SK-N-SH (cell line): ENCODE measurements around the gene SLC6A17.

Source experiments
- CHD2 ChIP-seq: fragments of 150-350 bp; IDR thresholded peaks from 2 replicates; pipeline ENCODE4 v1.6.1; 2018; ENCODE audit warnings: low read length; ENCODE audit not compliant: partially characterized antibody
- CTCF ChIP-seq: fragments of 200-600 bp; sonication (generic); IDR thresholded peaks from 2 replicates; pipeline ENCODE4 v1.6.1; 2017; ENCODE audit warnings: antibody characterized with exemption, mild to moderate bottlenecking, moderate library complexity
- EP300 ChIP-seq, 2 experiments: IDR thresholded peaks; 2 replicates each; pipeline versions ENCODE4 v1.4.0 to v1.6.1; 2012; ENCODE audit warnings: borderline replicate concordance in 1 of 2, low read depth in 1 of 2, low read length in 1 of 2
- EZH2phosphoT487 ChIP-seq: fragments of 200-600 bp; sonication (generic); IDR thresholded peaks from 2 replicates; pipeline ENCODE4 v1.6.1; 2017; ENCODE audit warnings: low read depth, mixed run types, mild to moderate bottlenecking, antibody characterized with exemption, moderate library complexity, borderline replicate concordance
- FOXM1 ChIP-seq: IDR thresholded peaks from 2 replicates; pipeline ENCODE4 v1.4.0; 2012; ENCODE audit warnings: low read depth, mild to moderate bottlenecking
- MAX ChIP-seq: IDR thresholded peaks from 2 replicates; pipeline ENCODE4 v1.4.0; 2012; ENCODE audit warnings: low read depth
- NRF1 ChIP-seq: IDR thresholded peaks from 2 replicates; pipeline ENCODE4 v1.6.1; 2012; ENCODE audit warnings: low read depth, mild to moderate bottlenecking, low read length
- POLR2AphosphoS5 ChIP-seq: IDR thresholded peaks from 2 replicates; pipeline ENCODE4 v1.6.1; 2012; ENCODE audit warnings: low read depth, low read length
- SIN3A ChIP-seq: IDR thresholded peaks from 2 replicates; pipeline ENCODE4 v1.6.1; 2012; ENCODE audit warnings: low read depth, mild to moderate bottlenecking, low read length, moderate library complexity, borderline replicate concordance
- TAF1 ChIP-seq: IDR thresholded peaks from 2 replicates; pipeline ENCODE4 v1.6.1; 2012; ENCODE audit warnings: low read depth, mild to moderate bottlenecking, low read length, moderate library complexity, borderline replicate concordance
- ZBTB33 ChIP-seq: IDR thresholded peaks from 2 replicates; pipeline ENCODE4 v1.4.0; 2012; ENCODE audit warnings: low read depth, borderline replicate concordance

- TF ChIP-seq NRF1 (no peak), TAF1 (no peak), SIN3A (no peak), CTCF (no peak), POLR2AphosphoS5 (no peak), MAX (no peak), EZH2phosphoT487 (no peak), FOXM1 (no peak), EP300 (IDR thresholded peaks at IDR 0.05; ENCODE audit: borderline replicate concordance in 1 of 2, low read depth in 1 of 2, low read length in 1 of 2) (no peak), CHD2 (no peak), ZBTB33 (no peak)
These were observed 10.9 kb downstream of the SLC6A17 start for GRCh38 chr1:110161165-110161564.
